HCT116 (cell line): ENCODE results near the gene LRRC4. TPM values are rescaled to one million over a fixed set of nuclear protein-coding genes. Genes with fewer than 3 reads are reported as not detected.

Experiments used
- ATAC-seq: fragments of 200-7000 bp; cut with Tn5 transposase; 2 replicates; pipeline ENCODE4 v1.9.1; 2020; ENCODE audit warnings: mild to moderate bottlenecking, moderate library complexity
- BruUV-seq: library from RNA; stranded (reverse); fragments of 400-500 nt; replicated peaks from 2 replicates; lab custom pipeline; 2021; lab: Mats Ljungman, UMichigan
- CTCF ChIA-PET: fragments of 300-600 bp; sonication (Branson Sonifier 250); formaldehyde crosslinking; loops from one replicate; lab custom pipeline; 2021; ENCODE audit warnings: antibody characterized with exemption; lab: Charles Lee
- POLR2A ChIA-PET: fragments of 300-600, 350-600 bp; sonication (Branson Sonifier 250); formaldehyde crosslinking; loops from one replicate; lab custom pipeline; 2021; ENCODE audit warnings: antibody characterized with exemption; lab: Charles Lee
- RAD21 ChIA-PET, 2 experiments: fragments of 300-600 bp; sonication (Branson Sonifier 250); formaldehyde crosslinking; loops; one replicate each; lab custom pipeline; 2023; ENCODE audit warnings: low total read pairs in 2 of 2; ENCODE audit not compliant: uncharacterized antibody in 2 of 2, unreplicated experiment in 2 of 2, low non-redundant PET in 1 of 2; lab: Charles Lee
- DNase-seq: peaks from one replicate; pipeline ENCODE4 v3.0.0-alpha.2; 2010; ENCODE audit warnings: low read depth, low spot score
- H2AFZ ChIP-seq: fragments of 200-600 bp; shearing (Covaris generic), sonication (generic); 2 replicates; pipeline ENCODE4 v1.6.1; 2017; ENCODE audit warnings: low read depth, mixed run types, mixed read lengths, antibody characterized with exemption, low read length; ENCODE audit not compliant: poor library complexity, severe bottlenecking
- H3K27ac ChIP-seq: 2 replicates; pipeline ENCODE4 v1.5.1; 2012; ENCODE audit warnings: low read depth, low read length
- H3K27me3 ChIP-seq: fragments of 200-600 bp; sonication (generic); 2 replicates; pipeline ENCODE4 v1.6.1; 2016; ENCODE audit warnings: mixed run types, low read length, mixed read lengths; ENCODE audit not compliant: insufficient read depth
- H3K36me3 ChIP-seq, 2 experiments: fragments of 200-500 bp in 1 of 2; fragments of 200-600 bp in 1 of 2; sonication (Bioruptor generic) in 1 of 2; sonication (generic) in 1 of 2; 2 replicates each; pipeline versions ENCODE4 v1.5.1 to v1.6.1; 2014 to 2016; ENCODE audit warnings: low read length in 2 of 2, inconsistent platforms in 1 of 2, mixed read lengths in 1 of 2, mixed run types in 1 of 2; ENCODE audit not compliant: insufficient read depth in 2 of 2, control insufficient read depth in 1 of 2
- H3K4me1 ChIP-seq, 2 experiments: fragments of 200-600 bp in 1 of 2; sonication (generic) in 1 of 2; 2 replicates each; pipeline versions ENCODE4 v1.5.1 to v1.6.1; 2012 to 2017; ENCODE audit warnings: low read length in 2 of 2, inconsistent platforms in 1 of 2, mild to moderate bottlenecking in 1 of 2, mixed read lengths in 1 of 2, mixed run types in 1 of 2, moderate library complexity in 1 of 2; ENCODE audit not compliant: insufficient read depth in 2 of 2, control insufficient read depth in 1 of 2
- H3K4me2 ChIP-seq: fragments of 200-600 bp; sonication (generic); 2 replicates; pipeline ENCODE4 v1.6.1; 2017; ENCODE audit warnings: mixed run types, low read length, mixed read lengths
- H3K4me3 ChIP-seq, 2 experiments: fragments of 200-600 bp in 1 of 2; sonication (generic) in 1 of 2; replicated peaks in 1 of 2; 2 replicates each; pipeline ENCODE4 v1.5.1; 2011 to 2016; ENCODE audit warnings: low read length in 2 of 2, control low read depth in 1 of 2, low read depth in 1 of 2, mild to moderate bottlenecking in 1 of 2, mixed read lengths in 1 of 2, mixed run types in 1 of 2
- H3K79me2 ChIP-seq: fragments of 200-600 bp; sonication (generic); 2 replicates; pipeline ENCODE4 v1.6.1; 2017; ENCODE audit warnings: mild to moderate bottlenecking, mixed run types, low read length, moderate library complexity, mixed read lengths; ENCODE audit not compliant: insufficient read depth
- H3K9ac ChIP-seq: fragments of 200-600 bp; sonication (generic); 2 replicates; pipeline ENCODE4 v1.6.1; 2016; ENCODE audit warnings: low read length, mixed read lengths
- H3K9me2 ChIP-seq: fragments of 200-600 bp; sonication (generic), shearing (Covaris generic); 2 replicates; pipeline ENCODE4 v1.6.1; 2017; ENCODE audit warnings: mixed run types, mild to moderate bottlenecking, moderate library complexity; ENCODE audit not compliant: insufficient read depth
- H3K9me3 ChIP-seq, 2 experiments: fragments of 200-500 bp in 1 of 2; fragments of 200-600 bp in 1 of 2; sonication (Bioruptor generic) in 1 of 2; sonication (generic) in 1 of 2; 2 replicates each; pipeline ENCODE4 v1.6.1; 2014 to 2017; ENCODE audit warnings: low read length in 2 of 2, mixed read lengths in 2 of 2, inconsistent platforms in 1 of 2, low read depth in 1 of 2, mild to moderate bottlenecking in 1 of 2, mixed run types in 1 of 2, moderate library complexity in 1 of 2; ENCODE audit not compliant: control insufficient read depth in 1 of 2, insufficient read depth in 1 of 2
- H4K20me1 ChIP-seq: fragments of 200-600 bp; sonication (generic), shearing (Covaris generic); 2 replicates; pipeline ENCODE4 v1.6.1; 2017; ENCODE audit warnings: mixed run types, mild to moderate bottlenecking, moderate library complexity; ENCODE audit not compliant: insufficient read depth
- CBX3 ChIP-seq: IDR thresholded peaks from 2 replicates; pipeline ENCODE4 v1.6.1; 2012; ENCODE audit warnings: low read depth
- EZH2 ChIP-seq: fragments of 200-600 bp; sonication (generic); IDR thresholded peaks from 2 replicates; pipeline ENCODE4 v1.6.1; 2017; ENCODE audit warnings: antibody characterized with exemption, mixed run types
- FOSL1 ChIP-seq: IDR thresholded peaks from 2 replicates; pipeline ENCODE4 v1.6.1; 2012; ENCODE audit warnings: low read depth
- POLR2AphosphoS5 ChIP-seq: IDR thresholded peaks from 2 replicates; pipeline ENCODE4 v1.6.1; 2011; ENCODE audit warnings: mild to moderate bottlenecking, low read depth, low read length, moderate library complexity
- SIN3A ChIP-seq: IDR thresholded peaks from 2 replicates; pipeline ENCODE4 v1.6.1; 2012; ENCODE audit warnings: low read depth
- YY1 ChIP-seq: IDR thresholded peaks from 2 replicates; pipeline ENCODE4 v1.6.1; 2011; ENCODE audit warnings: low read length, low read depth, moderate library complexity, mild to moderate bottlenecking; ENCODE audit not compliant: insufficient replicate concordance; ENCODE audit errors: extremely low read depth
- intact Hi-C: fragments of 100-400 bp; cut with micrococcal nuclease; formaldehyde crosslinking; loops from 2 replicates; pipeline ENCODE4 v1.10.0; 2022
- total RNA-seq: library from RNA; stranded (reverse); gene quantifications from one replicate; pipeline ENCODE4 v1.2.1, GENCODE V29; 2021; ENCODE audit not compliant: unreplicated experiment
- TF ChIP-seq, protein P1 (sequence below): IDR thresholded peaks from 2 replicates; pipeline ENCODE4 v1.6.1; 2011; ENCODE audit warnings: mild to moderate bottlenecking, low read length, moderate library complexity; ENCODE audit not compliant: insufficient replicate concordance; ENCODE audit errors: extremely low read depth
- TF ChIP-seq, protein P2 (sequence below), 3 experiments: fragments of 200-600 bp in 1 of 3; sonication (generic) in 1 of 3; IDR thresholded peaks in 2 of 3; conservative IDR thresholded peaks in 1 of 3; 2 replicates each; pipeline ENCODE4 v1.5.1; 2012 to 2017; ENCODE audit warnings: low read depth in 2 of 3, low read length in 2 of 3, antibody characterized with exemption in 1 of 3, borderline replicate concordance in 1 of 3, control low read depth in 1 of 3, mild to moderate bottlenecking in 1 of 3, mixed read lengths in 1 of 3, mixed run types in 1 of 3, moderate library complexity in 1 of 3; ENCODE audit not compliant: insufficient read depth in 1 of 3

Gene LRRC4
- total RNA-seq, 1 experiment from 2014 or later = not detected

DNA sequence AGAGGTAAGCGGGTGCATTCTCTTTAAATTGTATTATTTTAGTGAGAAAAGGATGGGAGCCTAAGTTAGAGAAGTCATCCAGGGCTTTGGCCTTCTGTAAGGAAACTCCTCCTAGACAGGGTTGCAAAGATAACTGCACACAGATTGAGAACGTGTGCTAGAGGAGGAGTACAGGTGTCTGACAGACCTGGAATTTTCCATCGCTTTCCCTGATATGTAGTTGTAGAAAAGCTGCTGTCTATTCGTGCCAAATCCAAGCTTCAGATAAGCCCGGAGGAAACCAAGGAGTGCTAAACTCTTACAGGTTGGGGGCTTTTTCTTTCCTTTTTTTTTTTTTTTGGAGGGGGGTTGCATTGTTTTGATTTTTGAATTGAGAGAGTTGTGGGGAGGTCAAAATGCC lies 23.1 kb downstream of the LRRC4 start (continued):
- TF ChIP-seq, protein P1, sequence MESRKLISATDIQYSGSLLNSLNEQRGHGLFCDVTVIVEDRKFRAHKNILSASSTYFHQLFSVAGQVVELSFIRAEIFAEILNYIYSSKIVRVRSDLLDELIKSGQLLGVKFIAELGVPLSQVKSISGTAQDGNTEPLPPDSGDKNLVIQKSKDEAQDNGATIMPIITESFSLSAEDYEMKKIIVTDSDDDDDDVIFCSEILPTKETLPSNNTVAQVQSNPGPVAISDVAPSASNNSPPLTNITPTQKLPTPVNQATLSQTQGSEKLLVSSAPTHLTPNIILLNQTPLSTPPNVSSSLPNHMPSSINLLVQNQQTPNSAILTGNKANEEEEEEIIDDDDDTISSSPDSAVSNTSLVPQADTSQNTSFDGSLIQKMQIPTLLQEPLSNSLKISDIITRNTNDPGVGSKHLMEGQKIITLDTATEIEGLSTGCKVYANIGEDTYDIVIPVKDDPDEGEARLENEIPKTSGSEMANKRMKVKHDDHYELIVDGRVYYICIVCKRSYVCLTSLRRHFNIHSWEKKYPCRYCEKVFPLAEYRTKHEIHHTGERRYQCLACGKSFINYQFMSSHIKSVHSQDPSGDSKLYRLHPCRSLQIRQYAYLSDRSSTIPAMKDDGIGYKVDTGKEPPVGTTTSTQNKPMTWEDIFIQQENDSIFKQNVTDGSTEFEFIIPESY = no peak
- TF ChIP-seq, protein P2, sequence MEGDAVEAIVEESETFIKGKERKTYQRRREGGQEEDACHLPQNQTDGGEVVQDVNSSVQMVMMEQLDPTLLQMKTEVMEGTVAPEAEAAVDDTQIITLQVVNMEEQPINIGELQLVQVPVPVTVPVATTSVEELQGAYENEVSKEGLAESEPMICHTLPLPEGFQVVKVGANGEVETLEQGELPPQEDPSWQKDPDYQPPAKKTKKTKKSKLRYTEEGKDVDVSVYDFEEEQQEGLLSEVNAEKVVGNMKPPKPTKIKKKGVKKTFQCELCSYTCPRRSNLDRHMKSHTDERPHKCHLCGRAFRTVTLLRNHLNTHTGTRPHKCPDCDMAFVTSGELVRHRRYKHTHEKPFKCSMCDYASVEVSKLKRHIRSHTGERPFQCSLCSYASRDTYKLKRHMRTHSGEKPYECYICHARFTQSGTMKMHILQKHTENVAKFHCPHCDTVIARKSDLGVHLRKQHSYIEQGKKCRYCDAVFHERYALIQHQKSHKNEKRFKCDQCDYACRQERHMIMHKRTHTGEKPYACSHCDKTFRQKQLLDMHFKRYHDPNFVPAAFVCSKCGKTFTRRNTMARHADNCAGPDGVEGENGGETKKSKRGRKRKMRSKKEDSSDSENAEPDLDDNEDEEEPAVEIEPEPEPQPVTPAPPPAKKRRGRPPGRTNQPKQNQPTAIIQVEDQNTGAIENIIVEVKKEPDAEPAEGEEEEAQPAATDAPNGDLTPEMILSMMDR (IDR thresholded peaks at IDR 0.05 in 2 of 3, conservative IDR thresholded peaks at IDR 0.05 in 1 of 3; ENCODE audit: borderline replicate concordance in 1 of 3, insufficient read depth in 1 of 3, low read depth in 2 of 3, low read length in 2 of 3) = no peak
- TF ChIP-seq EZH2 (no peak), CBX3 (no peak), FOSL1 (no peak), POLR2AphosphoS5 (no peak), YY1 (no peak)

DNA sequence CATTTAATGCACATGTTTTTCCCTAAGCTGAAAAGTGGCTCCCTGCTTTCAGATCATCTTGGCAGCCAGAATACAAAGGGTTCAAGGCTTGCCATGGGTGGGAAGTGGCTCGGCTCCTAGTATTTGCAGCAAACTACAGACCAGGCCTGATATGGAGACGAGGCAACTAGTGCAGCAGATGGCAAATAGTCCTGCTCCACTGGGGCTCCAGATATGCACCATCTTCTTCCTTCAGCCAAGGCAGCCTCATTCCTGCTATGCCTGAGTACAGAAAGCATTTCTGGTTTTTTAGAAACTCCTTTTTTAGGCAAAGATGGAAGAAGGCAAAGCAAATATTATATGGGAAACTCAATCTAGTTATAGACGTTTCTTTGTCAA lies 23.9 kb downstream of the LRRC4 start:
- Histone ChIP-seq H3K4me1 (no peaks in the 10 kb centered on the region), H3K9me2 (no peaks in the 10 kb centered on the region), H3K4me2 (no peak overlapping the region), H3K4me3 (no peak overlapping the region), H3K27ac (no peak overlapping the region), H3K9ac (no peak overlapping the region), H3K79me2 (peaks cover 5% of the 10 kb centered on the region; the same call in 1 of the 2 replicates), H3K27me3 (no peaks in the 10 kb centered on the region), H3K36me3 (no peaks in the 10 kb centered on the region), H2AFZ (no peak overlapping the region), H3K9me3 (no peaks in the 10 kb centered on the region), H4K20me1 (no peaks in the 10 kb centered on the region)
- intact Hi-C loops = no loop called here
- ATAC-seq (no peak), DNase-seq (no peak)
- RAD21 ChIA-PET = no interaction called here
- BruUV-seq = no TSS peak
- POLR2A ChIA-PET = no interaction called here
- CTCF ChIA-PET = no interaction called here
- no peak for TF ChIP-seq SIN3A
